DMS79 (cell line): Measurements from ENCODE around the gene BRD4.

Experiments
- DNase-seq: peaks from one replicate; lab custom pipeline; 2025; lab: John Stamatoyannopoulos, UW

The BRD4 gene

DNA sequence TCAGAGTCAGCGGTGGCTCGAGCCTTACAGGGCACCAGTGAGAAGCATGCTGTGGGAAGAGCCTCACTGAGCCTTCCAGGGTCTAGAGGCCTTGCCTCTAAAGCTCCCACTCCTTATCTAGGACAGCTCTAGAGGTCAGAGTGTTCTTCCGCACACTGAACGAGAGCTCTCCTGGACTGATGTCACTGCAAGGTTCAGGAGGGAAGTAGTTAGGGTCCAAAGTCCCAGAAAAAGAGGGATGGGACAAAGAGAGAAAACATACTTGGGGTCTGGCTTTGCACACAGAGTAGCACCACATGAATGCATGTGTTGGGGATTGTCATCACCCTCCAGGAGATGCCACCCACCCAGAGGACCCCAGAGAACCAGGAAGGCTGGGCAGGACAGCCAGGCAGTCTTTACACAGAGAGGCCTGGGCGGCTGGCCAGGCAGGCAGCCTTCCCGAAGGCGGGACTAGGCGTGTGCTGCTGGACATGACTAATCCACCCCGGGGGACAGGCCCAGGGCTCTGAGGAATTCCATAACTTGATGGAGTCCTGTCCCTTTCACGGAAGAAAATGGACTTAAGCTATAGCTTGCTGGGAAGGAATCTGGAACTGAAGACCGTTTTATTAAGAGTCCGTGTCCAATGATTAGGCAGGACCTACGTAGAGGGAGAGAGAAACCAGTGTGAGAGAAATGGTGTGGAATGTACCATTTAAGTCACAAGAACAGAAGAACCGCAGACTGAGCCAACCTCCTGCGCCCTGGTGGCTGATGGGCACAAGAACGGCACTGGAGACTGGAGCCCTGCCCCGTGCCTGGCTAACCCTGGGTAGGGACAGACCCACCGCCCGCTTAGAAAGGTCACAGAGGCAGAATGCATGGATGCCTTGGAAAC lies 83.5 kb downstream of the BRD4 start:
- no peak for DNase-seq

DNA sequence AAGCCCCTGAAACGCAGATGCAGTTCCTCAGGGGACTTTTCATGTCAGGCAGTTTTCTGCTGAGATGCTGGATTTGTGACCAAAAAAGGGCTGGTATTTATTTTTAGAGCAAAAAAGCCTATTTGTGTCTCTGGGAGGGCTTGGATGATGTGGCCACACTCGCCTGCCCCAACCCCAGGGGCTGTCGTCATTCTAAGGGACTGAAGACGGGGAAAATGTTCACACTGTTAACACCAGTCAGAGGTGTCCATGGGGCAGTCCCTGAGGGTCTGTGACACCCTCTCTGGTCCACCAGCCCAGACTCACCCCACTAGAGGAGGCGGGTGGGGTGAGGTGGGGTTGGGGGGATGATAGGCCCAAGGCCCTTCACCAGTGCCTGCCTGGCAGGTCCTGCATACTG lies 84.2 kb downstream of the BRD4 start:
- DNase-seq, result no peak

DNA sequence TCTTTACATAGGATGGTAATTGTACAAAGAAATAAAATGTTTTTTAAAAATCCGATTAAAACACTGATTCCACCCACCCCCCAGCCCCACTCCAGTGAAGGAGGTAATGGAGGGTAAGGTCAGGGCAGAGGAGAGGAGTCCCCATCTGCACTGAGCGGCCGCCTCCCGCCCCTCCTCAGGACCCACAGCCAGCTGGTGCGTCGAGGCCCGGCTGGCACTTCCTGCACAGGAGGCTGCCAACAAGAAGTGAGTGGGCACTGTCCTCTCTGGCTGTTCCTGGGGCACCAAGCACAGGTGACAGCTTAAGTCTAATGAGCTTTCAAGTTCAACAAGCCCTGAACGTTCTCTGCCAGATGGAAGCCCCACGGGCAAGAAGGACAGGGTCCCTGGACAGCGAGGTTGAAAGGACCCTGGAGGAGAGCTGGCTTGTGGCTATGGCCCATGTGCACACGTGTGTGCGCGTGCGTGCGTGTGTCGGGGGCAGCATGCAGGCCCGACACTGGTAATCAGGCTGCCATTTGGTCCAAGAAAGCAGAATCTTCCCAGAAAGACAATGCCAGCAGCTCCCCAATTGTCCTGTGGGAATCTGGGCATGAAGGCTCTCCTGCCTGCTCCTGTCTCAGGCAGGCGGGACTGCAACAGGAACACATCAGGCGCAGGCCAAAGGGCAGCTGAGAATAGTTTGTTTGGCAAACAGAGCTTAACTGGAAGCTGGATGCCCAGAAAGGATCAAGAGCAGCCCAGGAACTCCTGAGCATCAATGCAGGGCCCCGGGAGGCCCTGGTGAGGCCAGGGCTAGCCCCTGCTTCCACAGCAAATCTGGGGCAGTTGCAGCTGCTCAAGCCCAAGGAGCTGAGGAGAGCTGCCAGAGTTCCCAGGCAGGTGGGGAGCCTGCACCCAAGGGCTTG lies 85.0 kb downstream of the BRD4 start:
- no peak for DNase-seq

DNA sequence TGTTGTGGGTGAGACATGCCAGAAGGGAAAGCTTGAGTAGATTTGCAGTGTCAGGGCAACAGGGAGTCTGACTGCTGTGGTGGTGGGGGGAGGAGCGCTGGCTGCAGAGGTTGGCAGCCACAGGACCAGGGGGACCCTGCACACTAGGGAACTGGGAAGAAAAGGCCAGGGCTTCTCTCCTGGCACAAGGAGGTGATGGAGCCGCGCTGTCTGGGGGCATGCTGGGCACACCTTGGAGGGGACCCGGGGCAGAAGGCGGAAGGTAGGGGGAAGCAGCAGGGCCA lies 86.2 kb downstream of the BRD4 start:
- no peak for DNase-seq

DNA sequence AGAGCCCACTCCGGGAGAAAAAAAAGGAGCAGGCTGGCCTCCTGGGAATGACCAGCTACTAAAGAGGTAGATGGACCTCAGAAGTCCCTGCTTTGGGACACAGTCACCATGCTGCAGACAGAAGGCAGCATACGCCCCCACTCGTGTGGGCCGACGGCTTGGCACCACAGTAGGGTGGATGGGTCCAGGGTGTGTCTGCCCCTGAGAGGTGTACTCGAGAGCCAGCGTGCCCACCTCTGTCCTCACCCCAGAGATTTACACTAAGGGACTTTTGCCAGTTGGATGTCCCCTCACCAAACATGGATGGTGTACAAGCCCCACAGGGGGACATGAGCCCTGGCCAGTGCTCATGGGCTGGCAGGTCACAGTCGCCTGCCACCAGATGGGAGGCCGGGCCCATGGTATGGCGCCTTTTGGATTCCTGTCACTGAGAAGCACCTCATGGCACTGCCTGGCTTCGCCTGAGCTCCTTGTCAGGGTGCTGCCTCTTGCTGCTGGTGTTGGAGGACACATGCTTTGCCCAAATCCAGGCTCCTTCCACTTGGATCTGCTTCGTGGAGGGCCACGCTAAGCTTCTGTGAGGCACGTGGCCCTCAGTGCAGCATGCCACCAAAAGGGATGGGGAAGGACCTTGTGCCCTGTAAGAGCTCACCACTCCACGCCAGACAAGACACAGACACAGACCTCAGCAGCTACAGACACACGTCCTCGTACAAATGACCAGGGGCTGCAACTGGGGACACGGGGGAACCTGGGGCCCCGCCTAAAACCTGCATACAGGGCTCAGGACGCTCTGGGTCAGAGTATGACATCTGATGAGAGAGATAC lies 86.8 kb downstream of the BRD4 start:
- DNase-seq, result no peak

GRCh38 chr19:15244808-15245207 lies 87.5 kb downstream of the BRD4 start:
- no peak for DNase-seq

GRCh38 chr19:15244106-15244803 lies 88.1 kb downstream of the BRD4 start:
- no peak for DNase-seq

- no peak for DNase-seq
Observed at GRCh38 chr19:15243236-15243957, 88.9 kb downstream of the BRD4 start.

DNA sequence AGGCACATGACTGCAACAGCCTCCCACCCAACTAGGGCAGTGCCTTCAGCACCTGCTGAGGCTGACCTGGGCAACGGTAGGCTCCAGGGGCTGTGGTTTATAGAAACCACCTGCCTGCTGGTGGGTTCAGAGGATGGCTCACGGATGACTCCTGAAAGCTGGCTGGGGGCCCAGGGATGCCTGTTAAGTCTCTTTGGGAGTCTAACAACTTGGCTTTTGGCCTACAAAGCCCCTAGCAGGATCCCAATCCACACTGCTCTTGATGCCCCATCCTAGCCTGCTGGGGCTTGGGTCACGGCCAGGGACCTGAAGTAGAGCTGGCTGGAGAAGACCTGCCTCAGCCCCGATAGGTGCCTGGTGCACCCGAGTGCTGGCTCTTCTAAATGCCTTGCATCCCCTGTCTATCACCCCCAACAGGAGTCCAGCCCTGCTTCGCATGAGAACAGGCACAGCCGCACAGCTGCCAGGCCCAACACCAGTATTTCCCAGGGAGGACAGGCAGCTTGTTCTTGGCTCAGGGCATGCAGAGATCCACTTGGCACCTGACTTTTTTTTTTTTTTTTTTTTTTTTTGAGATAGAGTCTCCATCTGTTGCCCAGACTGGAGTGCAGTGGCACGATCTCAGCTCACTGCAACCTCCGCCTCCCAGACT lies 91.0 kb downstream of the BRD4 start:
- DNase-seq, result peak; percentile 84

GRCh38 chr19:15240515-15240914 lies 91.8 kb downstream of the BRD4 start:
- no peak for DNase-seq

DNA sequence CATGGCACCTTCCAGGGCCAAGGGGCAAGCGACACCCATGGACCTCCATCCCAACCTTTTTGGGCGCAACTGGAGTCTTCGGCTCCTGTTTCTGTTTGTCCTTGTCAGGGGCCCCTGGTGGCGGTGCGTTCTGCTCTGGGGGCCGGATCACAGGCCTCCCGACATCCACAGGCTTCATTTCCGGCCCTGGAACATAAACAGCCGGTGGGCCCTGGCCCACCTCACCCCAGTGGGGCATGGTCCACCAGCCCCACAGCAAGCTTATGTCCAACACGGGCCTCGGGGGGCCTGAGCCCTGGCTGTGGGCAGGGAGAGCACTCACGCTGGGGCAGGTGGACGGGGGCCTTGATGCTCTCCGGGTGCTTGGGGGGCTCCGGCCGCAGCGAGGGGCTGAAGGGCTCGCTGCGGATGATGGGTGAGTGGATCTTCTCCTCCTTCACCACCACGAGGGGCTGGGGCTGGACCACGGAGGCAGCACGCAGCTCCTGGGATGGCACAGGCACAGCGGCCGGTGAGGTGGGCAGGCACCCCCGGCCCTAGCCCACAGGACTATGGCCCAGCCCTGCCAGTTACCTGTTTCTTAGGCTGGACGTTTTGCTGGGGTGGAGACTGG lies 92.9 kb downstream of the BRD4 start:
- DNase-seq, result no peak

DNA sequence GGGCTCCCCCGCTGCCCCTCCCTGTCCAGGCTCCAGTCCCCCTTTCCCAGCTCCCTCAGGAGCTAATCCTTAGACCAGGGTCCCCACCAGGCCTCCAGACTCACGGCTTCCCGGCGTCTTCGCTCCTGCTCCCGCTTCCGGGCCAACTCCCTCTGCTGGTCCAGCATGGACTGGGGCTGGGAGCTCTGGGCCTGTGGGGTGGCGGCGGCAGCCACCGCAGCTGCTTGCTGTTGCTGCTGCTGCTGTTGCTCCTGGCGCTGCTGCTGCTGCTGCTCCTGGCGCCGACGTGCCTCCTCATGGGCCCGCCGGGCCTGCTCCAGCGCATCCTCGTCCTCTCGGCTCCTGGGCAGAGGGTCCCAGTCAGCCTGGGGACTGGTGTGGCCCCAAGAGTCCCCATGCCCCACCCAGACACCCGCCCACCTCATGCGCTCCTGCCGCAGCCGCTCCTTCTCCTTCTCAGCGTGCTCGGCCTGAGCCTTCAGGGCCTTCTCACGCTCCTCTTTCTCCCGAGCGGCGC lies 93.6 kb downstream of the BRD4 start:
- no peak for DNase-seq

DNA sequence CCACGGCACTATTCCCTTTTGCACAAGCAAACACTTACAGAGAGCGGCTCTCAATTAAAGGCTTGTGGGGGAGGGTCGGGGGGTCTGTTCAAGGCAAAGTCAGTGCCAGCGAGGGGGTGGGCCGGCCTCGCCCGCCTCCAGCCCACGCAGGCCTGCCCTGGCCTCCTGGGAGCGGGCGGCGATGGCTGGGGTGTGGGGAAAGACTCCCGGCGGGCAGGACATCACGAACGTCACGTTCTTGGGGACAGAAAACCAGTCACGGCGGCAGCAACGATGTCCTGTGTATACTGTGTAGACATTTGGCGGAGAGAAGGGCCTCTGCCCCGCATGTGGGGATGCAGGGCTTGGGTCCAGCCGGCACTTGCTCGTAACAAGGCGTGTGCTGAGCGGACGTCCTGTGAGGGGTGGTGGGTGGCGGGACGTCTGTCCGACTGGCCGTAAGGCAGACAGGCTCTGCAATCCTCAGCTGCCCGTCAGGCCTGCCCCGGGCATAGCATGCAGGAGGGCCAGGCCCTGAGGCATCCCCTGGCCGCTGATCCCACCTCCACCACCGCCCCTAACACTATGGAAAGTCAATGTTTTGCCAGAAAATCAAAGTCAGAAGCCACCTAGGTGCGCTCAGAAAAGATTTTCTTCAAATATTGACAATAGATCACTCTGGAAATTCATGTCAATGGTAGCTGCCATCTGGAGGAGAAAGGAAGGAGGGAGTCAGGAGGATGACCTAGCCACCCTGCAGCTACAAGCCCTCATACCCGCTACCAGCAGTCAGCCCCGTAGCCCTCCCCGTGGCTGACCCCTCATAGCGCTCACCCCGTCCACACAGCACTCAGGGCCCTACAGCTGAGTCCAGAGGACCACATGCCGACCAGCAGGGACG lies 94.3 kb downstream of the BRD4 start:
- DNase-seq, result no peak

- no peak for DNase-seq
Observed at GRCh38 chr19:15236886-15237285, 95.5 kb downstream of the BRD4 start.

DNA sequence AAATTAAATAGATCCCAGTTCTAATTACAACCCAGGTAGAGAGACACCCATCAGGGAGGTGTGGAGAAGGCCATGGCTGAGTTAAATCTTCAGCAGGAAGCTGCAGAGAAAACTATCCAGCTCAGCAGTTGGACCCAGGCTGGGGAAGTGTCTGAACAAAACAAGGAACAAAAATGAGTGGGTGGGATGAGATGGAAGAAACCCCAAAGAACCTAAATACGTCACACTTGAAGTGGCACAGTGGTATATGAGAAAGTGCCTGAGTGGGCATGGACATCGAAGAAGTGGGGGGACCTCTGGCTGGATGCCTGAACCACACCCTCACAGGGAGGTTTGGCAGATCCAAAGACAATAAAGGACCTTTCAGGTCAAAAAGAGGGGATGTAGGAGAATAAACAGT lies 96.6 kb downstream of the BRD4 start:
- DNase-seq, result no peak

DNA sequence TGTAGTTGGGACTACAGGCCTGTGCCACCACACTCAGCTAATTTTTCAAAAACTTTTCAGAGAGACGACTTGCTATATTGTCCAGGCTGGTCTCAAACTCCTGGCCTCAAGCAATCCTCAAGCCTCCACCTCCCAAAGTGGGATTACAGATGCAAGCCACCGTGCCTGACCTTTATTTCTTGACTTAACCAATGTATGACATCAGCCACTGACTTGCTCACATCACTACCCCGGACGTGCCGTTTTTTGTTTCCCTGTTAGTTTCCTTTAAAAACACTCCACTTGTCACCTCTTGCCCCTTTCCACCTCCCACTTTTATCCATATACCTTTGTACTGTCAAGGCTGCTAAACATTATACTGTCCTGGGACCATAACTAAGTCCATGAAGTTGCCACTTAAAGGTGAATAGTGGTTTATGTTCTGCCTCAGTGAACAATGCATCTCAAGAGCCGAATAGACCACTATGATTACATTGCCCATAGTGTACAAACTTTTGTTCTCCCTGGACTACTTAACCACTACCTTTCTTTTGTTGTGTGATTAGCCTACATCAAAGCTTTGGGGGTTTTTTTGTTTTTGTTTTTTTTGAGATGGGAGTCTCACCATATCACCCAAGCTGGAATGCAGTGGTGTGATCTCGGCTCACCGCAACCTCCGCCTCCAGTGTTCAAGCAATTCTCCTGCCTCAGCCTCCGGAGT lies 97.8 kb downstream of the BRD4 start:
- peak; percentile 55 for DNase-seq

DNA sequence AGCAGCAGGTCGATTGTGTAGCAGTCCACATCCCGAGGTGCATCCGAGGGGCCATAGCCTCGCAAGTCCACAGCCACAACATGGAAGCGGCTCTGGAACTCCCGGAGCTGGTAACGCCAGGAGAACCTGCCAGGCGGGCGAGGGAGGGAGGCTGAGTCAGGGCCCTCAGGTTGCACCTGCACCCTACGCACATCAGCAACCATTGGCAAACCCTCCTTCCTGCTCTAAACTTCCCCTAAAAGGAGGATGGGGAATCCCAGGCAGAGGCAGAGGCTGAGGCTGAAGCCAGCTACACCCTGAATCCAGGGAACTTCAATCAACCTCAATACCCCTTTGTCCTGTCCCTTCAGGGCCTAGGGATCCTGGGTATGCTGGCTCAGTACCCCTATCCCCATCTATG lies 101.1 kb downstream of the BRD4 start:
- no peak for DNase-seq

- DNase-seq, result no peak
Observed at GRCh38 chr19:15227261-15227660, 105.1 kb downstream of the BRD4 start.
